T-helper 2 cell treated with Interferon-gamma antibody and Interleukin-4, amounts not matched to agents 5 μg/mL and 100 μg/mL, for 36 hours (primary cell): ENCODE measurements around the gene PPOX.

Experiments
- DNase-seq: peaks from one replicate; pipeline ENCODE4 v3.0.0; 2021; ENCODE audit warnings: low spot score
- H3K27ac Mint-ChIP-seq: one replicate; pipeline ENCODE4 v1.8.0; 2021; ENCODE audit warnings: mild to moderate bottlenecking, mixed read lengths
- H3K27me3 Mint-ChIP-seq: one replicate; pipeline ENCODE4 v1.8.0; 2021; ENCODE audit warnings: low read depth, mixed read lengths
- H3K36me3 Mint-ChIP-seq: one replicate; pipeline ENCODE4 v1.8.0; 2021; ENCODE audit warnings: low read depth, mixed read lengths
- H3K4me1 Mint-ChIP-seq: one replicate; pipeline ENCODE4 v1.8.0; 2021; ENCODE audit warnings: low read depth, mixed read lengths
- H3K4me3 Mint-ChIP-seq: one replicate; pipeline ENCODE4 v1.8.0; 2022; ENCODE audit warnings: mild to moderate bottlenecking, moderate library complexity, mixed read lengths
- H3K9me3 Mint-ChIP-seq: one replicate; pipeline ENCODE4 v1.8.0; 2021; ENCODE audit warnings: mixed read lengths

The PPOX gene

DNA sequence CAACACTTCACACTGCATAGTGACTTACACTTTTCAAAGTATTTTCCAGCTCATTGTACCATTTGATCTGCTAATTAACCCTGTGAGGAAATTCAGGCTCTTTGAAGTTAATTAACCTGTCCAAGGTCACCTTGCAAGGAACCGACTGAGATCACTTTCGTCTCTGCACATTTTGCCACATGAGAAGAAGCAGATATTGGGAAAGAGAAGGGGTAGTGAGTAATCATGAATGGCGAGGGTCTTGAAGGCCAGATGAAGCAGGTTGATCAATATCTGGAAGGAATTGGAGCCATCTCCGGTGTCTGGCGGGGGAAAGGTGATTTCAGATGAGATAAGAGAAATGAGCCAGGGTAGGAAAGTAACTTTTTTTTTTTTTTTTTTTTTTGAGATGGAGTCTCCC, 53.8 kb downstream of the PPOX start:
- H3K27ac Mint-ChIP-seq: no peak overlapping the region
- H3K27me3 Mint-ChIP-seq: no peaks in the 10 kb centered on the region
- H3K4me1 Mint-ChIP-seq: peaks cover 26% of the 10 kb centered on the region

More for the DNA sequence above, 53.8 kb downstream of the PPOX start:
- Mint-ChIP-seq H3K4me3 (no peak overlapping the region), H3K36me3 (peaks cover 3% of the 10 kb centered on the region), H3K9me3 (no peaks in the 10 kb centered on the region)
- no peak for DNase-seq
